GM12872 (cell line): ENCODE measurements around the gene RHAG.

ENCODE experiments used
- TF ChIP-seq, protein P1 (sequence below): IDR thresholded peaks from 3 replicates; pipeline ENCODE4 v1.5.1; 2011; ENCODE audit warnings: low read depth, mild to moderate bottlenecking, low read length, moderate library complexity; ENCODE audit not compliant: insufficient read depth

Gene RHAG

DNA sequence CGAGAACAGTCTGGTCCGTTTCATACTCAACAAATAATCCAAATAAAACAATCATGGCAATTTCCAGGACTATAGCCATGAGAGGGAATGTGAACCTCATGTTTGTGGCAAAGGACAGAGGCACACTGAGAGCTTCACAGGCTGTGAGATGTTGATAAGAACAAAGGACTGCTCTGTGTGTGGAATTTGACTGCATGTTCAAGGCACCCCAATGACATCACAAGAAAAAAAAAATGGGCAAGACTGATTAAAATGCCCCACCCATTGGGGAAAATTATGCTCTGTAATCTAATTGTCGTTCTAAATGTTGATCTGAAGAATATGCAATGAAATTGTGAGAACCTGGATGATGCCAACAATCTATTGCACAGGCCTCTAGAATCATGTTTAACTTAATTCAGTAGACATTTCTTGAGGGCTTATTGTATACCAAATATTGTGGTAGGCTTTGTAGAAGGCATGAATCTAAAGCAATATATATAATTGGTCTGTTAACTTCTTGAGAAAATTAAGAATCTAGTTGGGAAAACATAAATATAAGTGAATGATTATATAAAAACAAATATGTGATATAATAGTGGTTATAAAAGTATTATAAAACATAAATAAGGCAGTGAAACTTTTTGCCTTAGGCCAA is at the start of gene RHAG:
Gene RHAG, minus strand, starts transcription at position 127 of the 637 bp plus-strand sequence. Its CDS starts 27 bp downstream, at position 100.
- TF ChIP-seq, protein P1, sequence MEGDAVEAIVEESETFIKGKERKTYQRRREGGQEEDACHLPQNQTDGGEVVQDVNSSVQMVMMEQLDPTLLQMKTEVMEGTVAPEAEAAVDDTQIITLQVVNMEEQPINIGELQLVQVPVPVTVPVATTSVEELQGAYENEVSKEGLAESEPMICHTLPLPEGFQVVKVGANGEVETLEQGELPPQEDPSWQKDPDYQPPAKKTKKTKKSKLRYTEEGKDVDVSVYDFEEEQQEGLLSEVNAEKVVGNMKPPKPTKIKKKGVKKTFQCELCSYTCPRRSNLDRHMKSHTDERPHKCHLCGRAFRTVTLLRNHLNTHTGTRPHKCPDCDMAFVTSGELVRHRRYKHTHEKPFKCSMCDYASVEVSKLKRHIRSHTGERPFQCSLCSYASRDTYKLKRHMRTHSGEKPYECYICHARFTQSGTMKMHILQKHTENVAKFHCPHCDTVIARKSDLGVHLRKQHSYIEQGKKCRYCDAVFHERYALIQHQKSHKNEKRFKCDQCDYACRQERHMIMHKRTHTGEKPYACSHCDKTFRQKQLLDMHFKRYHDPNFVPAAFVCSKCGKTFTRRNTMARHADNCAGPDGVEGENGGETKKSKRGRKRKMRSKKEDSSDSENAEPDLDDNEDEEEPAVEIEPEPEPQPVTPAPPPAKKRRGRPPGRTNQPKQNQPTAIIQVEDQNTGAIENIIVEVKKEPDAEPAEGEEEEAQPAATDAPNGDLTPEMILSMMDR = no peak

DNA sequence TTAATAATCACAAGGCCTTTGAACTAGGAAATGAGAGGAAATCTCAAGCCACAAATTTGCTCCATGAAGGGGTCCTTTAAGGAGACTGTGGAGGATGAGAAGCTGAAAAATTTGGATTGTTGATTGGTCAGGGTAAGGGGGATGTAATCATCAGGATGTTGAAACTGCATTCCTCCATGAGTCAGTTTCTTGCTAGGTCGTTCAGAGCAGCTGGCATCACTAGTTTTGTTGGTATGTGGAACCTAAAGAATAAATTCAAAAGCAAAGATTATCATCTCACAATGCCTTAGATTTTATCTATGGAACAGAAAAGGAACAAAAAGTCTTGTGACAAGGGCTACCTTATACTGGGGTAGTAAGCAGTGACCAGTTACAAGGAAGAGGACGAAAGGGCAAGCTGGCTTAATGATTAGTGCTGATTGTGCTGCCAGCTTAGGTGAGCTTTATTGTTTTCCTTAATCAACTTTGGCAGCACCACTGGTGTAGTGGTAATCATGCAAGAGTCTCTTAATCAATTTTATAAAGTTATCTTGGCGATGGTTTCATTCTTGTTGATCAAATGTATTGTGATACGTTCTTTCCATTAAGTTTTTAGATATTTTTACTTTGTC is 40.1 kb upstream of the RHAG start:
- TF ChIP-seq, protein P1 = no peak

DNA sequence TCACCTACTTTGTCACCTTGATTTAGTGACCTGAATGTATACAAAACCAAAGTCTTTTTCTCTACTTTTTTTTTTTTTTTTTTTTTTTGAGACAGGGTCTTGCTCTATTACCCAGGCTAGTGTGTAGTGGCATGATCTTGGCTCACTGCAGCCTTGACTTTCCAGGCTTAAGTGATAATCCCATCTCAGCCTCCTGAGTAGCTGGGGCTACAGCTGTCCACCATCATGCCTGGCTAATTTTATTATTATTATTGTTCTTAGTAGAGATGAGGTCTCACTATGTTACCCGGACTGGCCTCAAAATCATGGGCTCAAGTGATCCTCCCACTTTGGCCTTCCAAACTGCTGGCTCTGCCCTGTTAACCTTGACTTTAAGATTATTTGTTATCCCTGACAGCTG is 39.2 kb upstream of the RHAG start:
- TF ChIP-seq, protein P1 = no peak

DNA sequence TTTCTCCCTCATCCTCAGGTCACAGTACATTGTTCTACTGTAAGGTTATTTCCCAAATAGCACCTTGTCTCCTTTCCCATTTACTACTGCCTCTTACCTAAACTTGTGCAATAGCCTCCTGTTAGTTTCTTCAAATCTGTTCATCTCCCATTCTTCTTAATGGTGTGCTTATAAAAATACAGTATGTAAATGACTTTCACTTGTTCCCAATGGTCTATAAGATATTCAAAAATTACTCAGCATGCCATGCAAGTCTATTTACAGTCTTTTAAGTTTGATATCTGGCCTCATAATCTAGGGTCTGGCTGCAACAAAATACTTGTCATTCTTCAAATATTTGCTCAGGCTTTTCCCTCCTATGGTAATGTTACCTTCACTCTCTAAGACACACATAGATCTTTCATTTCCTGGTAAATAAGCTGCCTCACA is 31.5 kb upstream of the RHAG start:
- TF ChIP-seq, protein P1 = no peak

DNA sequence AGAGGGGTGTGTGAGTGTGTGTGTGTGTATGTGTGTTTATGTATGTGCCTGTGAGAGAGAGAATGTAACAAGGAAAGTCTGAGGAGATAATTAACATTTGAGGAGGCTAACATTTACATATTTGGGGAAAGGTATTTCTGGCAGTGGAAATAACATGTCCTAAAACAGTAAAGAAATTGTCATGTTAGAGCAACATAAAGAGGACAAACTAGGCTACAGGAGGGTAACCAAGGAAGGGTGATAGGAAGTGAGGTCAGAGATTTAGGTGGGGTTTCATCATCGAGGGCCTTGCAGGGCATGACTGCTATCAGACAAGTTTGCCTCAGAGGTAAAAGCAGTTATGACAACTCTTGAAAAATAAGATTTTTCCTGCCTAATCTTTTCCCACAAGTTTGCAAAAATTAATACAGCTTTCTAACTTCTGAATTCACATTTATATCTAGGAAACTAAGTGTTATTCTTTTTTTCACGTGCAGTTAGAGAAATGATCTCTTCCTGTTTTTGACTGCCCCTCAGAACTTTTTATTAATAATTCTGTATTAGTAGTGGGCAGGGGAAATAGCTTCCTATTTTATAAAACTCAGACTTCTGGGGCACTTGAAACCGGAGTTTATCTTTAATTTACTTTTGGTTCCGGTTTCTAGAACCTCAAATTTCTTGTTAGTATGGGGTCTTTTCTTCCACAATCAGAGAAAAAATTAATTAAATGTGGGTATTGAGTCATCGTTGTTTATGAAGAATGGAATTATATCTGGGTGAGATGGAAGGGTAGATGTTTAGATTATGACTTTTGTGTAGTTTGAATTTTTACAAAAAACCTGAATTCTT is 30.5 kb upstream of the RHAG start:
- TF ChIP-seq, protein P1 = no peak

DNA sequence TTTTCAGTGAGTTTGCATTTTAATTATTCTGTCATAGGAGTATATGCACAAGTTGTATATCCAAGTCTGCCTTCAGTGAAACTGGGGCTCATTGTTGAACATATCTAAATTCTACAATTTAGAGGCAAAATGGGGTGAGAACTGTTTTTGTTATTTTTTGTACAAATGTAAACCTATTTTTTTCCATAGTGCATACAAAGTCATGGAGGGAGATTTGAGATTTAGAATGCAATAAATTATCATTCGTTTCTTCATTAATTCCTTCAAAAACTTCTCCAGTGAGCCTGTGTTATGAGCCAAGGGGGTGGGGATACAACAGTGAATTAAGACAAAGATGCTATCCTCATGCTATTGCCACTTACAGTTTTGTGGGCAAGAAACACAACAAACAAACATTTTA is 29.8 kb upstream of the RHAG start:
- TF ChIP-seq, protein P1 = no peak

DNA sequence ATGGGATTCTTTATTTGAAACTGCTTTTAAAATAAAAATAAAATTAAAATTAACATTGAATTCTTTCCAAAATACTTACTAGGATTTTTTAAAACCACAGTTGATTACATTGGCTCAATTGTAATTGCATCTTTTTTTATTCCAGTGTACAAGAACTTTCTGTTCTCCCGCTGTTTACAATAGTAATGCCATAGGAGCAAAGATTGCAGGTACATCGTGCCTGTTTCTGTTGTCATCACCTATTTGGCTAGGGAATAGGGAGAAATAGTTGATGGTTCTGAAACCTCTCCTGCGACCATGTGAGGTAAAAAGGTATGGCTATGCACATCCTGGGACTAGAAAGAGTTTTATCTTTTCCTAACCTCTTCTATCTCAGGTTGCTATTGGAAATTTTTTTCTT is 28.2 kb upstream of the RHAG start:
- TF ChIP-seq, protein P1 = no peak
